Liver (tissue), 9 donors: ENCODE measurements around the gene S100A16. TPM values are rescaled to one million over a fixed set of nuclear protein-coding genes. Genes with fewer than 3 reads are reported as not detected.

Source experiments
- DNase-seq: peaks from one replicate; pipeline ENCODE4 v3.0.0-alpha.2; 2017; ENCODE audit warnings: low spot score
- H3K27ac ChIP-seq, 2 donors: one replicate each; pipeline ENCODE4 v1.7.0; 2013; ENCODE audit warnings: inconsistent platforms in 2 of 2, low read length in 2 of 2, control low read depth in 1 of 2, low read depth in 1 of 2, mild to moderate bottlenecking in 1 of 2
- H3K27me3 ChIP-seq, 4 donors: one replicate each; pipeline versions ENCODE4 v1.6.1 to v1.7.0; 2013; ENCODE audit warnings: low read length in 3 of 4, inconsistent platforms in 1 of 4, mild to moderate bottlenecking in 1 of 4, moderate library complexity in 1 of 4; ENCODE audit not compliant: control insufficient read depth in 4 of 4, insufficient read depth in 4 of 4
- H3K36me3 ChIP-seq, 4 donors: one replicate each; pipeline versions ENCODE4 v1.6.1 to v1.7.0; 2013; ENCODE audit warnings: low read length in 3 of 4, mild to moderate bottlenecking in 3 of 4, low read depth in 1 of 4, moderate library complexity in 1 of 4; ENCODE audit not compliant: control insufficient read depth in 4 of 4, insufficient read depth in 3 of 4
- H3K4me1 ChIP-seq, 4 donors: one replicate each; pipeline versions ENCODE4 v1.6.1 to v1.7.0; 2013; ENCODE audit warnings: low read length in 3 of 4, mild to moderate bottlenecking in 3 of 4, moderate library complexity in 1 of 4; ENCODE audit not compliant: control insufficient read depth in 4 of 4, insufficient read depth in 4 of 4
- H3K4me3 ChIP-seq, 3 donors: one replicate each; pipeline versions ENCODE4 v1.6.1 to v1.7.0; 2013; ENCODE audit warnings: low read length in 3 of 3, control low read depth in 1 of 3, low read depth in 1 of 3, mild to moderate bottlenecking in 1 of 3
- H3K9ac ChIP-seq, 2 donors: one replicate each; pipeline ENCODE4 v1.7.0; 2013; ENCODE audit warnings: low read length in 2 of 2, mild to moderate bottlenecking in 2 of 2, moderate library complexity in 2 of 2, control low read depth in 1 of 2, low read depth in 1 of 2
- H3K9me3 ChIP-seq, 4 donors: one replicate each; pipeline versions ENCODE4 v1.6.1 to v1.7.0; 2013; ENCODE audit warnings: low read length in 3 of 4; ENCODE audit not compliant: control insufficient read depth in 4 of 4
- CTCF ChIP-seq: fragments of 150-350 bp; IDR thresholded peaks from 2 replicates; pipeline ENCODE4 v1.5.1; 2017; ENCODE audit warnings: improper control_type of control experiment, low read depth, low read length; ENCODE audit not compliant: missing input control
- EGR1 ChIP-seq, 2 donors: IDR thresholded peaks; 2 replicates each; pipeline ENCODE4 v1.6.1; 2016 to 2018; ENCODE audit warnings: antibody characterized with exemption in 2 of 2, low read depth in 2 of 2
- FOXA2 ChIP-seq: IDR thresholded peaks from 2 replicates; pipeline ENCODE4 v1.6.1; 2016; ENCODE audit warnings: antibody characterized with exemption
- GABPA ChIP-seq, 2 donors: IDR thresholded peaks in 1 of 2; conservative IDR thresholded peaks in 1 of 2; 2 replicates each; pipeline ENCODE4 v1.6.1; 2016; ENCODE audit warnings: antibody characterized with exemption in 2 of 2, mild to moderate bottlenecking in 1 of 2, moderate library complexity in 1 of 2
- HNF4A ChIP-seq, 2 donors: conservative IDR thresholded peaks; 2 replicates each; pipeline ENCODE4 v1.6.1; 2016; ENCODE audit warnings: antibody characterized with exemption in 2 of 2, mild to moderate bottlenecking in 2 of 2
- HNF4G ChIP-seq: IDR thresholded peaks from 2 replicates; pipeline ENCODE4 v1.6.1; 2016; ENCODE audit warnings: antibody characterized with exemption
- MAX ChIP-seq: IDR thresholded peaks from 2 replicates; pipeline ENCODE4 v1.6.1; 2016; ENCODE audit warnings: antibody characterized with exemption
- NR2F2 ChIP-seq: IDR thresholded peaks from 2 replicates; pipeline ENCODE4 v1.6.1; 2016; ENCODE audit warnings: antibody characterized with exemption
- RAD21 ChIP-seq, 2 donors: IDR thresholded peaks; 2 replicates each; pipeline ENCODE4 v1.6.1; 2016; ENCODE audit warnings: antibody characterized with exemption in 2 of 2, mild to moderate bottlenecking in 2 of 2
- REST ChIP-seq: IDR thresholded peaks from 2 replicates; pipeline ENCODE4 v1.6.1; 2016; ENCODE audit warnings: antibody characterized with exemption, mild to moderate bottlenecking
- RXRA ChIP-seq, 2 donors: IDR thresholded peaks; 2 replicates each; pipeline ENCODE4 v1.6.1; 2017 to 2018; ENCODE audit warnings: antibody characterized with exemption in 2 of 2, mild to moderate bottlenecking in 1 of 2
- SP1 ChIP-seq: IDR thresholded peaks from 2 replicates; pipeline ENCODE4 v1.6.1; 2018; ENCODE audit warnings: antibody characterized with exemption, mild to moderate bottlenecking
- YY1 ChIP-seq: IDR thresholded peaks from 2 replicates; pipeline ENCODE4 v1.6.1; 2016; ENCODE audit warnings: antibody characterized with exemption, mild to moderate bottlenecking
- WGBS: extraction: QIAGEN DNeasy Blood & Tissue Kit; methylation state at CpG from one replicate; pipeline ENCODE4 v1.1.7; 2013; 5-methylcytosine and 5-hydroxymethylcytosine counted together
- polyA plus RNA-seq, 2 donors: library from polyadenylated mRNA; stranded (reverse) in 1 of 2; unstranded in 1 of 2; fragments of 200-250 nt in 1 of 2; fragments of >200 nt in 1 of 2; fragmentation: Nextera tagmentation in 1 of 2; extraction: Ambion mirVana in 1 of 2; gene quantifications; one replicate each; pipeline versions ENCODE4 v1.2.1 to v1.2.3, GENCODE V29; 2013 to 2015
- total RNA-seq, 2 donors: library from RNA; depleted of rRNA; stranded (reverse); fragments of >200 nt; gene quantifications; one replicate each; pipeline ENCODE4 v1.2.3, GENCODE V29; 2014
- donor health status: healthy.
- donor health status: healthy.
- donor health status: healthy.
- donor health status: healthy.
- donor health status: healthy.

The S100A16 gene
- total and polyA plus RNA-seq, 4 donors = 27.3 to 142 (median 81.8) TPM

- WGBS = 83% methylated on average over 1 of the region's 1 CpG
- Histone ChIP-seq H3K27me3 (no peaks in the 10 kb centered on the region), H3K4me3 (peak overlapping the region in 2 of 3 donors; percentile 18 to 75), H3K36me3 (peaks cover 0 to 10% (median 5%) of the 10 kb centered on the region in 4 donors), H3K4me1 (peaks cover 18 to 50% (median 37%) of the 10 kb centered on the region in 4 donors), H3K9me3 (no peaks in the 10 kb centered on the region), H3K27ac (peak overlapping the region; percentile 90 to 95), H3K9ac (peak overlapping the region in 1 of 2 donors; percentile 22)
- TF ChIP-seq YY1 (no peak), HNF4A (conservative IDR thresholded peaks at IDR 0.05) (no peak), RXRA (IDR thresholded peaks at IDR 0.05) (no peak), CTCF (no peak), NR2F2 (no peak), REST (no peak), SP1 (no peak), RAD21 (IDR thresholded peaks at IDR 0.05) (no peak), GABPA (IDR thresholded peaks at IDR 0.05 in 1 of 2, conservative IDR thresholded peaks at IDR 0.05 in 1 of 2) (no peak), FOXA2 (no peak), MAX (no peak)
- DNase-seq = no peak
Observed at GRCh38 chr1:153611356-153611755, 1.6 kb downstream of the S100A16 start.

- Histone ChIP-seq H3K27ac (peak overlapping the region; percentile 94 to 99), H3K27me3 (no peaks in the 10 kb centered on the region), H3K4me1 (peaks cover 15 to 46% (median 34%) of the 10 kb centered on the region in 4 donors), H3K9ac (no peak overlapping the region), H3K4me3 (no peak overlapping the region), H3K9me3 (no peaks in the 10 kb centered on the region), H3K36me3 (peaks cover 0 to 10% (median 5%) of the 10 kb centered on the region in 4 donors)
- TF ChIP-seq RXRA (IDR thresholded peaks at IDR 0.05) (no peak), EGR1 (IDR thresholded peaks at IDR 0.05; ENCODE audit: low read depth in 2 of 2) (no peak), NR2F2 (no peak), REST (no peak), HNF4G (no peak)
- 73% methylated on average over 7 of the region's 7 CpGs for WGBS
- DNase-seq = no peak
Observed at GRCh38 chr1:153610811-153611301, 2.1 kb downstream of the S100A16 start.
